RPMI8226 (cell line): ENCODE measurements around the gene EML6.

ENCODE experiments used
- DNase-seq: peaks from one replicate; pipeline ENCODE4 v3.0.0-alpha.2; 2015

EML6 gene

DNA sequence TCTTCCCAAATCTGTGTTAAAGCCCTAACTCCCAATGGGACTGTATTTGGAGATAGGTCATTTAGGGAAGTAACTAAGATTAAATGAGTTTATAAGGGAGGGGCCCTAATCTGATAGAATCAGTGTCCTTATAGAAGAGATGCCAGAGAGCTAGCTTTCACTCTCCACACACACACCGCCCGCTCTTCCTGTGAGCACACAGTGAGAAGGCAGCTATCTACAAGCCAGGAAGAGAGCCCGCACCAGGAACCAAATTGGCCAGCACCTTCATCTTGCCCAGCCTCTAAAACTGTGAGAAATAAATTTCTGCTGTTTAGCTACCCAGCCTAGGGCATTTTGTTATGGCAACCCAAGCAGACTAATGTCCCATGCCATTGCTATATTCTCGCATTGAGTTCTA is 201.6 kb downstream of the EML6 start:
- DNase-seq, result no peak

DNA sequence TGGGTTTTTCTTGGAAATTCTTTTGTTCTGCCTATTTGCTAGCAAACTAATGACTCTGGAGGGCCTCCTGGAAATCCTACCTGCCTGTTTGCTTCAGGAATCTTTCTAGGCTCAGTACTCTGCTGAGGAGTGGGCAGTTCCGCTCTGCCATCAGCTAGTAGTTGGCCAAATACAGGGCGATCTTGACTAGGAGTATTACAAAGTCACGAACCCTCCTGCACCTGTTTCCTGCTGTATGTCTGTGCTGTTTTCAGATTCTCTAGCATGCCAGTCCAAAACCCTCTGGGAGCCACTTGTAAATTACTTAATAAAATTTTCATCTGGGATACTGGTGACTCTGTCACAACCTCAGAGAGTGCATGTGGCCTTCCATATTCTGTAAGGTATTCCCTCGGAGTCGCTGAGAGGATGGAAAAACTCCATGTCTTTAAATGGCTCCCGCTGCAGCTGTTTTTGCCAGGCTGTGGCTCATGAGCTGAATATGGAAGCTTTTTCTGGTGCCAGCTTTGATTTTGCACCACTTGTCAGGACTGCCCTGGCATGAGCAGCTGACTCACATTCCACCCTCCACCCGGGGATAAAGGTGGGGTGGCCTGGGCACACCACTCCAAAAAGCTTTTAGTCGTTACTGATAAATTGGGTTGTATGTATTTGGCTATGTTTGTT is 203.8 kb downstream of the EML6 start:
- no peak for DNase-seq

DNA sequence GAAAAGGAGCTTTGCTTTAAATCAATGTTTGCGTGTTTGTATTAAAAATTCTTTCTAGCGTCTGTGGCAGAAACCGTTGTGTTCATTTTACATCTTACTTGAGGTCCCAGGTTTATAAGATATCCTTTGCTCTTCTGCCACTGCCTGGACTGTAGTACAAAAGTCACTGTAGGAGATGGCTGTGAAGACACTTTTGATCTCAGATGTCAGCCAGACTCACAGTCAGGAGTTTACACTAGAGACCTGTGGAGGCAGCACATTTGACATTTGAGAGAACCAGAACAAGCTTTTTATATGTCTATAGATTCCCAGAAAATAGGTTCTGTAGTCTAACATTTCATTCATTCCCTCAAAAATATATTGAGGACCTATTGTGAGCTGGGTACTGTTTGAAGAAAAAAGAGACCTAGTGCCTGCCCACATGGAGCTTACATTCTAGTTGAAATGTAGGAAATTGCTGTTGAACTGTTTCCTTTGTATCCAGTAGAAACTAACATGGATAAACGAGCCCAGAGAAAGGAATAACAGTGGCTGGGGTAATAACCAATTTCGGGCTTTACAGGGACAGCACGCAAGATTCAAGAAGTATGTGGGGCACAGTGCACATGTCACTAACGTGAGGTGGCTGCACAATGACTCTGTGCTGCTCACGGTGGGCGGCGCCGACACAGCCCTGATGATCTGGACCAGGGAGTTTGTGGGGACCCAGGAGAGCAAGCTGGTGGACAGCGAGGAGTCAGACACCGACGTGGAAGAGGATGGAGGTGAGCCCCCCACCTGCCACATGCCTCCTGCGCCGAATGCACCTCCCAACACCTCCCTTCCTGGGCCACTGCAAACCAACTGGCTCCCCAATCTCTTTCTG is 204.5 kb downstream of the EML6 start:
- DNase-seq, result no peak

GRCh38 chr2:54928719-54929118 is 205.3 kb downstream of the EML6 start:
- no peak for DNase-seq

GRCh38 chr2:54931473-54931872 is 208.0 kb downstream of the EML6 start:
- DNase-seq, result no peak

GRCh38 chr2:54935389-54935788 is 211.9 kb downstream of the EML6 start:
- DNase-seq, result no peak

DNA sequence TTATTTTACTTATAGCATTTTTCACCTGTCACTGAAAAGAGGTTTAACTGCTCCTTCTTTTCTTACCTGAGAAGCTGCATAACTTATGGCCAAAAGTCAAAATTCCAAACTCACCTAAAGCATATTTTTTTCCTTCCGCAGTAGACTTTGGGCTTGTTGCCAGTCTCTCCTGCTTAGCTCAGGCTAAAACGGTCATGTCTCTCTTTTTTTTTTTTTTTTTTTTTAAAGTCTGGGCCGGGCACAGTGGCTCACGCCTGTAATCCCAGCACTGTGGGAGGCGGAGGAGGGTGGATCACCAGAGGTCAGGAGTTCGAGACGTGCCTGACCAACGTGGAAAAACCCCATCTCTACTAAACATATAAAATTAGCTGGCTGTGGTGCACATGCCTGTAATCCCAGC is 213.3 kb downstream of the EML6 start:
- peak; percentile 75 for DNase-seq

DNA sequence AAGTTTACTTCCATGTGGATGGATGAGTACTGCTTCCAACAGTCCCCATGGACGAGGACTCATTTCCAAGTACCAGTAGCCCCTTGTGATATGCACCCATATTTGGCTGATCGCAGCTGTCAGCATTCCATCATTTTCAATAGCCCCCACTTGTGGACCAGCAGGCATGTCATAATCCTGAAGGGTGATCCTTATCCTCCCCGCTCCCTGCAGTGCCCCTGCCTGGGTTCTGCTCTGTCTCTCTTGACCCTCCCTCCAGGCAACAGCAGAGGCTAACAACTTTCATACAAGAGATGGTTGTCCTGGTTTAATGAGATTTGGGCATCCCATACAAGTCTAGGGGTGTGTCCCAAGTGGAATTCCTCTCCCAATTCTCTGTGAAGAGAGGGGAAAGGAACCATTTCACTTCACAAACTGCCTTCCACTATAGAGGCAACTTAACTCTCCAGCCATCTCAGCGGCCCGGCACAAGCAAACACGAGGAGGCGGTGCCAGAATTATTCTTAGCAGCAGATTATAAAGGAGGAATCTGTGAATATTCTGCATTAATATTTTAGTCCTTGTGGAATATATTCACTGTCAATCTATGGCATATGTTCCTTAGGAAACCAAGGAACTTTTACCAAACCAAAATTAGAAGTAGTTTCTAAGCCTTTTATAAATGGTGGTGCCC is 216.1 kb downstream of the EML6 start:
- DNase-seq, result no peak

GRCh38 chr2:54940723-54941122 is 217.3 kb downstream of the EML6 start:
- no peak for DNase-seq

DNA sequence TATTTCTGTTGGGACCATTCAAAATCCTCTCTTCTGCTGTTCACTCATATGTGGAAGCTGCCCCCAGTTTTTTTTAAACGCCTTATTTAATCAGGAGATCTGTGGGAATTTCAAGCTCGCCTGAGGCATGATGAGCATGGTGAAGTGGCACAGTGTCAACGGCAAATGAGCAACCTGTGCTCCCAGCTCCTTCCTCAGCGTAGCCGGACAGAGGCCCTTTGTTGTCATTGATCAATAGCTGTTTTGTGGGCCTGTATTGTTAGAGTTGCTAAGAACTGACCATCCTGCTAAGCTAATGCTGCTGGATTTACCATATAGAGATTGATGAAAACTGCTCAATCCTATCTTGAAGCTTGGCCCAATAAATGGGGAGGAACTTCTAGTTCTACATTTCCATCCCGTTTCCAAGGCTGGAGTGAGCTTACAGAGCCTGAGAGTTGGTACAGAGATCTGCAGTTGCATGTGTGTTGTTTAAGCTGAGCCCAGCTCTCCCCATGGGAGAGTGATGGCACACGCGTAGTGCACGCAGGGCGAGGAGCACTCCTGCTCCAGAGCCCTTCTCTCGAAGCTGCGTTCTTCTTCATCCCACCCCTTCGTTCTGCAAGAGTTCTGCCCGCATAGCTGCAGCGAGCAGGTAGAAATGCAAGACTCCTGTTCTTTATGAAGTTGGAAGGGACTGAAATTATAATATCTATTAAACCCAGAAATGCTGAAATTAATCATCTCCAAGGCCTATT is 218.0 kb downstream of the EML6 start:
- DNase-seq, result no peak

GRCh38 chr2:54942373-54942772 is 218.9 kb downstream of the EML6 start:
- DNase-seq, result no peak

DNA sequence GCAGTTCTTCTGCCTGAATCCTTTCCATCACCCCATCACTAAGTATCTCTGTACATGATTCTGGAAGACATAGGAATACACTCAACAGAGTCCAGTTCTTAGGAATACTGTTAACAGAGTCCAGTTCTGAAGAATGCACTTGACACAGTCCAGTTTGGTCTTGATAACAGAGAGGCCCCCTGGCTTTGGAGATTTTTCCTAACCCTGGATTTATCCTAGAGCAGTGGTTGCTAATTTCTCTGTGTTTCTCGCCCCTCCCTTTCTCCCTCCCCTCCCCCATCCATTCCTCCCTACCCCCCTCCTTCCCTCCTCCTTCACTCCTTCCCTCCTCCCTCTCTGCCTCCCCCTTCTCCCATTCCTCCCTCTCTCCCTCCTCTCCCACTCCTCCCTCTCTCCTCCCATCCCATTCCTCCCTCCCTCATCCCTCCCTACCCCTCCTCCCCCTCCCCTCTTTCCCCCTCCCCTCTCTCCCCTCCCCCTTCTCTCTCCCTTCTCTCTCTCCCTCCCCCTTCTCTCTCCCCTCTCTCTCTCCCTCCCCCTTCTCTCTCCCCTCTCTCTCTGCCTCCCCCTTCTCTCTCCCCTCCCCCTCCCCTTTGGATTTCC is 221.4 kb downstream of the EML6 start:
- no peak for DNase-seq

GRCh38 chr2:54945391-54946219 is 222.1 kb downstream of the EML6 start:
- DNase-seq, result peak; percentile 18

DNA sequence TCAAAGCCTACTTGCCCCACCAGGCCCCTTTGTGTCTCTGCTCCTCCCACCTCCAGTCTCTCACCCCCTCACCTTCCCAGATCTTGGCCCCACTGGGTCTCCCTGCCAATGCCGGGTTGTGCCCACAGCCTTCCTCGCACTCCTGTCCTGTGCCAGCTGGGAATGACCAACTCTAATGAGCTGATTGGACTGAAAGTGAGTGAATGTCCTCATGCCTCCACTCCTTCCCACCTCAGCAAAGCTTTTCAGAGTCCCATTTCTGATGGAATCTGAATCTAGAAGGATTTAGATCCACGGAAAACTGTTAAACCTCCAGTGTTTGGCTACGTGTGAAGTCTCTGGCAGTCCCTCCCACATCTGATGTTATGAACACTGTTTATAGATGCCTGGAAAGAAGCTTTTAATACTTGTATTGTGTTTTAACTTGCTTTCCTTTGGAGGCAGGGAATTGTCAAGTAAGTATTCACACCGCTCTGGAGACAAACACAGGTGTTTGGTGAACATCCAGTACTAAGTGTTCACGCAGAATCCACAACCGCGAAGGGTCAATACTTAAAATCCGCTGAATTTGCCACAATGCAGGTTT is 222.9 kb downstream of the EML6 start:
- DNase-seq, result no peak

DNA sequence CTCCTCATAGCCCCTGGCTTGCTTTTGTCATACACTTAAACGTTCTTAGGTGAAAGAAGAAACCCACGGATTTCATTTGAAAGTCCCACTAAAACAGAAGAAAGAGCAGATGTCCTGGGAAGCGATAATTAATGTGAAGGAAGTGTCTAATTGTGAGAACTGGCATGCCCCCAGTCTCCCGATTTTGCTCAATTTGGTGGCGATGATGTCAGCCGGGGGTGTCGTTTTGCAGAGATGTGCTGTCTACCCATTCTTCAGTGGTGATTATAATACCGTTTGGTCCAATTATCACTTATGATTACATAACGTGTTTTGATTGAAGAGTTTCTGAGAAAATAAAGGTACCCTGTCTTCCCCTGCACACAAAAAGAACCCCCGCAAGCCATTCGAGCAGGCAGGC is 223.7 kb downstream of the EML6 start:
- DNase-seq, result no peak

GRCh38 chr2:54947646-54948045 is 224.2 kb downstream of the EML6 start:
- no peak for DNase-seq

GRCh38 chr2:54948120-54948519 is 224.7 kb downstream of the EML6 start:
- DNase-seq, result no peak

DNA sequence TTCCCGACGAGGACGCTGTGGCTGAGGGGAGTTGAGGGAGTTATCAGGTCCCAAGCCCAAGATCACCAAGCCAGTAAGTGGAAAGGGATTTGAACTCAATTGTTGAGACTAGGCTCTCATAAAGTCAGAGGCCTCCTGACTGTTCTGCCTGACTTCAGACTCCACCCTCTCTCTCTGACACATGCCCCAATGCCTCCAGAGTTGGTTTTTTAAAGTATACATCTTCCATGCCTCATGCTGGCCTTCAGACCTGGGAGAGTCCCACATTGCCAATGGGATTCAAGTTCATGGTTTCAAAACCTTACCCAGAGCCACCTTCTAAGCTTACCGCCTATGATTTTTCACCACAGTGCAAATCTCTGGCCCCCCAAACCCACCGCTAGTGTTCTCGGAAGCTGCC is 226.0 kb downstream of the EML6 start:
- no peak for DNase-seq

- no peak for DNase-seq
Observed at GRCh38 chr2:54950811-54951210, 227.3 kb downstream of the EML6 start.

DNA sequence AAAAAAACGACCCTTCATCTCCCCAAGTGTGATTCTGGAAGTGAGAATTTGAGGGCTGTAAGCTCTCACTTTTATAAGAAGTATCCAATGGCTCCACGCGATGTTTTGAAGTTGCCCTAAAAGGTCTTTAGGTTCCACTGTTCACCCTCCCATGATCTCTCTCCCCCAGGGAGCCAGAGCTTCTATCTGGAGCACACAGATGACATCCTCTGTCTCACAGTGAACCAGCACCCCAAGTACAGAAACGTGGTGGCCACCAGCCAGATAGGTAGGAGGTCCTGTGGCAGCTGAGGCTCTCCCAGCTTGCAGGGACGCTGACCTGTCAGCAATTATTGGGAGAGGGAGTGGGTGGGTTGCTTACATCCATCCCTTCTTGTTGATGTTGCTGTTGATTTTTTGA is 229.0 kb downstream of the EML6 start:
- no peak for DNase-seq

DNA sequence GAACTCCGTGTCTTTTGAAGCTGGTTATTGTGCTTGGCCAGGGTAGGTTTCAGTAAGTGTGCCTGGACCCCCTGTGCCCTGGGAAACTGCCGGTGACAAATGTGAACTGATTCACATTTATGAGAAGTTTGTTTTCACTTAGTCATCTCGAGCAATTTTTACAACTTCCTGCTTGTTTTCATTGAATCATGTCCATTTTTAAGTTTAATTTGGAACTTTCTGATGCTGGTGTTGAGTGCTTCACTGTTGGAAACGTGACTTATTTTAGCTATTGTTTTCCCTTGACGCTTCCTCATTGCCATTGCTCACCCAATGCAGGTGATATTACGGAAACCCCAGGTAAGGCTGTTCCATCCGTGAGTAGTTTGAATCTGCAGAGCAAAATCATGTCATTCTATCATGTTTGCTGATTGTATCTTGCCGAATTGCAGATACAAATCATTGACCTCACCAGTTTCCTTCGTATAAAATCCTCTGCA is 229.6 kb downstream of the EML6 start:
- DNase-seq, result no peak
